CD8-positive, alpha-beta memory T cell (primary cell): ENCODE results near the gene KCNMA1. TPM values are rescaled to one million over a fixed set of nuclear protein-coding genes. Genes with fewer than 3 reads are reported as not detected.
A peak's percentile ranks its signal among the peaks of the same experiment; 100 is the strongest.
"Not testable (repeated sequence)": the region's sequence is repeated elsewhere in the genome, so short reads cannot be mapped to it uniquely, and the experiment has no call there.

Experiments
- CTCF ChIA-PET: fragments of 350-600 bp; sonication (Branson Sonifier 250); formaldehyde crosslinking; loops from one replicate; lab custom pipeline; 2021; ENCODE audit warnings: antibody characterized with exemption; lab: Charles Lee
- POLR2A ChIA-PET: fragments of 350-600 bp; sonication (Branson Sonifier 250); formaldehyde crosslinking; loops from one replicate; lab custom pipeline; 2021; ENCODE audit warnings: antibody characterized with exemption; lab: Charles Lee
- DNase-seq, 5 donors: peaks; one replicate each; pipeline versions ENCODE4 v3.0.0 to v3.0.0-alpha.2; 2020 to 2022; ENCODE audit warnings: mixed read lengths in 1 of 5
- H3K27ac ChIP-seq: one replicate; pipeline ENCODE4 v1.7.0; 2013; ENCODE audit warnings: low read depth, mild to moderate bottlenecking, low read length, moderate library complexity
- H3K27me3 ChIP-seq: 2 replicates; pipeline ENCODE4 v1.7.0; 2013; ENCODE audit warnings: low read length, mild to moderate bottlenecking; ENCODE audit not compliant: insufficient read depth, poor library complexity, severe bottlenecking
- H3K36me3 ChIP-seq: 2 replicates; pipeline ENCODE4 v1.7.0; 2013; ENCODE audit warnings: mild to moderate bottlenecking, low read length, moderate library complexity; ENCODE audit not compliant: insufficient read depth
- H3K4me1 ChIP-seq: 2 replicates; pipeline ENCODE4 v1.7.0; 2013; ENCODE audit warnings: mild to moderate bottlenecking, low read length, moderate library complexity; ENCODE audit not compliant: insufficient read depth
- H3K4me3 ChIP-seq: 2 replicates; pipeline ENCODE4 v1.7.0; 2013; ENCODE audit warnings: mild to moderate bottlenecking, low read length
- H3K9me3 ChIP-seq: 2 replicates; pipeline ENCODE4 v1.7.0; 2013; ENCODE audit warnings: mild to moderate bottlenecking, low read length
- H3K27ac Mint-ChIP-seq, 8 donors: one replicate each; pipeline ENCODE4 v1.8.0; 2020 to 2021; ENCODE audit warnings: mixed read lengths in 8 of 8, mild to moderate bottlenecking in 6 of 8, inconsistent platforms in 3 of 8, moderate library complexity in 3 of 8
- H3K27me3 Mint-ChIP-seq, 2 donors: one replicate each; pipeline ENCODE4 v1.8.0; 2020 to 2021; ENCODE audit warnings: mixed read lengths in 2 of 2, mild to moderate bottlenecking in 1 of 2, moderate library complexity in 1 of 2
- H3K36me3 Mint-ChIP-seq, 3 donors: one replicate each; pipeline ENCODE4 v1.8.0; 2020 to 2021; ENCODE audit warnings: mixed read lengths in 3 of 3, inconsistent platforms in 1 of 3, mild to moderate bottlenecking in 1 of 3
- H3K4me1 Mint-ChIP-seq, 3 donors: one replicate each; pipeline ENCODE4 v1.8.0; 2020 to 2021; ENCODE audit warnings: mixed read lengths in 3 of 3, inconsistent platforms in 1 of 3, mild to moderate bottlenecking in 1 of 3
- H3K4me3 Mint-ChIP-seq, 7 donors: one replicate each; pipeline ENCODE4 v1.8.0; 2020 to 2021; ENCODE audit warnings: mixed read lengths in 7 of 7, mild to moderate bottlenecking in 6 of 7, moderate library complexity in 4 of 7, inconsistent platforms in 2 of 7
- H3K9me3 Mint-ChIP-seq, 5 donors: one replicate each; pipeline ENCODE4 v1.8.0; 2020 to 2022; ENCODE audit warnings: mixed read lengths in 5 of 5, mild to moderate bottlenecking in 3 of 5, moderate library complexity in 2 of 5, inconsistent platforms in 1 of 5
- polyA plus RNA-seq: library from polyadenylated mRNA; unstranded; fragments of 300-500 nt; fragmentation: Illumina TruSeq; gene quantifications from one replicate; pipeline ENCODE4 v1.2.3, GENCODE V29; 2021
- total RNA-seq, 2 experiments: library from RNA; stranded (reverse); gene quantifications; one replicate each; pipeline ENCODE4 v1.2.3, GENCODE V29; 2021

Gene KCNMA1
- total and polyA plus RNA-seq, 3 experiments from 2014 or later: 0.20 to 0.31 TPM; not detected in 1

DNA sequence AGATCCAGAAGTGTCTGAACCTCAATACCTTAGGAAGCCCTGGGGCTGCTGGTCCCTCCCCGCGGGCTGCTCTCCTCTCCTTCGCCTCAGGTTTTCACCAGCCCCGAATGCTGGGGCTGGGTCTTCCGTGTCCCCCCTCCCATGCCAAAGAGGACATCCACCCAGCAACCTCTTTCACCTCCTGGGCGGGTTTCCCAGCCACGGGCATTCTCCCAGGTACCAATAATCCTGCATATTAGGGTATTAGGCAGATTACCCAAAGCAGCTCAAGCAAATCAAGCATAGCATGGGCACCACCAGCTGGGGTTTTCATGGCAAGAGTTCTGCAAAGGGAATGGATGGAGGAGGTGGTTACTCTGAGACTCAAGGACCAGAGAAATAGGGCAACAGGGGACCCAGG, 224.4 kb downstream of the KCNMA1 start:
- Mint-ChIP-seq H3K4me3 (no peak overlapping the region), H3K36me3 (no peaks in the 10 kb centered on the region), H3K4me1 (no peaks in the 10 kb centered on the region), H3K27ac (no peak overlapping the region), H3K27me3 (peaks cover 3 to 7% of the 10 kb centered on the region in 2 donors), H3K9me3 (no peaks in the 10 kb centered on the region)
- CTCF ChIA-PET: no interaction called here
- Histone ChIP-seq H3K9me3 (no peaks in the 10 kb centered on the region), H3K36me3 (no peaks in the 10 kb centered on the region), H3K4me3 (no peak overlapping the region), H3K4me1 (no peaks in the 10 kb centered on the region), H3K27me3 (no peaks in the 10 kb centered on the region), H3K27ac (no peak overlapping the region)
- no peak for DNase-seq
- POLR2A ChIA-PET: no interaction called here

DNA sequence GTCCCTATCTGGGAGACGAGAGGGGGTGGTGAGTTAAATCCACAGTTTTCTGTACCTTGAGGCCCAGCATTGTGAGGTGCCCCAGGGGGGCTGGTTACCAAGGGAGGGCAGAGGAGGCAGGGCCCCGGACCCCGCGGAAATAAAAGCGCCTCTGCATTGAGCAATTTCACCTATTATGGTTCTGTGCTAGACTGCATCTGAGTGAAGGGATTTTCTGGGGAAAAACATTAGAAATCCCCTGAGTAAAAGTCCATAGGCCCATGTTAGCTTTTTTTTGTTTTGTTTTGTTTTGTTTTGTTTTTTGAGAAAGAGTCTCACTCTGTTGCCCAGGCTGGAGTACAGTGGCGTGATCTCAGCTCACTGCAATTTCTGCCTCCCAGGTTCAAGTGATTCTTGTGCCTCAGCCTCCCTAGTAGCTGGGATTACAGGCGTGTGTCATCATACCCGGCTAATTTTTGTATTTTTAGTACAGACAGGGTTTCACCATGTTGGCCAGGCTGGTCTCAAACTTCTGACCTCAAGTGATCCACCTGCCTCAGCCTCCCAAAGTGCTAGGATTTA, 225.0 kb downstream of the KCNMA1 start:
- H3K4me3 Mint-ChIP-seq, DNase-seq, H3K27me3 Mint-ChIP-seq, H3K27me3 ChIP-seq, H3K27ac Mint-ChIP-seq, H3K4me1 ChIP-seq, POLR2A ChIA-PET, H3K4me1 Mint-ChIP-seq, H3K9me3 ChIP-seq, H3K36me3 ChIP-seq, H3K4me3 ChIP-seq, CTCF ChIA-PET, H3K36me3 Mint-ChIP-seq, H3K27ac ChIP-seq, H3K9me3 Mint-ChIP-seq: not testable (repeated sequence)

DNA sequence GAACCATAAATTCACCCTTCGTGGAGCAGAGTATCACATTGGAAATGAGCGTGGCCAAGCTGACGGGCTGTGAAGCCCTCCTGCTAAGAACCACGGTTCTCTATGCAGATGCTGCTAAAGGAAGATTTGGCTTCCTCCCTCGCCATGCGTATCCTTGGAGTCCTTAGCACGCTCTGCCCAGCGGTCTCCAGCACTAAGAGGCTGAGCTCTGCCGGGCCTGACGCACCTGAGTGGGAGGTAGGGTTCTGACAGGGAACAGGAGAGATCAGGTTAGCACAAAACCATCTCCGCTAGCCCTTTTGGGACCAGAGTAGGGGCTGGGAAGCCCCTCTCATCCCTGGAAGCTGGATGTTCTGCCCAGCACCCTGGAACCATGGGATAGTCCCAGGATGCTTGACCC, 225.8 kb downstream of the KCNMA1 start:
- POLR2A ChIA-PET: no interaction called here

DNA sequence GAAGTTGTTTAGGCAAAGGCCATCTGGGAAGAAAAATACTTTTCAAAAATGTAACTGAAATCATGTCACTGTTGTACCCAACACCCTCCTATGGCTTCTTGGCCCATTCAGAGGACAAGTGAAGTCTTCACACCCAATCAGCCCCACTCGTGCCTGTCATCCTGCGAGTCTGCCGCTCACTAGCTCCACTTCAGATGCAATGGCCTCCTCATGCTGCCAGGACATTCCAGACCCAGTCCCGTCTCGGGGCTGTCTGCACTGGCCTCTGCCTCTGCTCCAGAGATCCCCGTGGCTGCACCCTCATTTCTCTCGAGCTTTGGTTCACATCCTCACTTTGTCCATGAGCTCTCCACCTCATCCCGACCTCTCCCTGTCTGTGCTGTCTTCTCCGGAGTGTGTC, 227.1 kb downstream of the KCNMA1 start:
- H3K4me1 Mint-ChIP-seq: peaks cover 0 to under 1% (median 0%) of the 10 kb centered on the region in 3 donors
- POLR2A ChIA-PET: no interaction called here
- CTCF ChIA-PET: no interaction called here
- DNase-seq: no peak
- Histone ChIP-seq H3K27me3 (no peaks in the 10 kb centered on the region), H3K9me3 (no peaks in the 10 kb centered on the region), H3K36me3 (no peaks in the 10 kb centered on the region), H3K27ac (no peak overlapping the region), H3K4me3 (no peak overlapping the region), H3K4me1 (no peaks in the 10 kb centered on the region)
- H3K27me3 Mint-ChIP-seq: peaks cover 3 to 7% of the 10 kb centered on the region in 2 donors
- H3K4me3 Mint-ChIP-seq: no peak overlapping the region
- peak overlapping the region in 1 of 8 donors; percentile 83 for H3K27ac Mint-ChIP-seq
- H3K36me3 Mint-ChIP-seq: no peaks in the 10 kb centered on the region
- H3K9me3 Mint-ChIP-seq: no peaks in the 10 kb centered on the region

More for the DNA sequence above, 225.8 kb downstream of the KCNMA1 start:
- no peak for DNase-seq
- Histone ChIP-seq H3K4me1 (no peaks in the 10 kb centered on the region), H3K4me3 (no peak overlapping the region), H3K9me3 (no peaks in the 10 kb centered on the region), H3K27me3 (no peaks in the 10 kb centered on the region), H3K27ac (no peak overlapping the region), H3K36me3 (no peaks in the 10 kb centered on the region)
- Mint-ChIP-seq H3K27me3 (peaks cover 3 to 7% of the 10 kb centered on the region in 2 donors), H3K4me3 (no peak overlapping the region), H3K27ac (no peak overlapping the region), H3K9me3 (no peaks in the 10 kb centered on the region), H3K4me1 (no peaks in the 10 kb centered on the region), H3K36me3 (no peaks in the 10 kb centered on the region)
- CTCF ChIA-PET: no interaction called here

DNA sequence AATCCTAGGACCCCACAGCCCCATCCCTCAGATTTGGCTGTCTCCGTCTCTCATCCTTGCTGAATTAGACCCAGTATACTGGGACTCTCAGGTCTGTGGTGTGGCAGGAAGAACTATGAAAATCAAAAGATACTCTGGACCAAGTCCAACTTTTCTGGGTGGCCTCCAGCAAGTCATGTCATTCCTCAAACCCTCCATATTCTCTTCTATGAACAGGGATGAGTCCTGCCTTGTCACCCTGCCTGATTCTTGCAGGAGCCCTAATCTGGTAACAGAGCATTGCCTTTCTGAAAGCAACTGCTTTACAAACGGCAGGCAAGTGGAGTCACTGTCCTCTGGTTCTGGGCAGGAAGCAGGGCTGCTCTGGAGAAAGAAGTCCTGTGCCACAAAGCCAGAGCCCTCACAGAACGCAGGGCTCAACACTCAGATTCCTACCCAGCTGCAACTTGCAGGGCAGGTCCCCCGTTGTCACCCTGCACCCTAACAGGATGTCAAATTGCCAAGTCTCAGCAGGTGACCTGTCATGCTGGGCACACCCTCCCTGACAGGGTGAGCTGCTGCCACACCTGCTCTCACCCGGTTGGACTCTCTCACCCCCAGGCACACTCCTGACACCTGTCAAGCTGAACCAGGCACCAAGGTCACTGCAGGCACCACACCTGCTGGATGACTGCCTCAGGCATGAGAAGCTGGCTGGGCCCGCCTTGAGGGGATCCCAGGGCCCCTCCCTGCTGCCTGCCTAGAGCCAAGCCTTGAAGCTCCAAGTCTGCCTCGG, 227.7 kb downstream of the KCNMA1 start:
- H3K4me3 ChIP-seq: no peak overlapping the region
- Mint-ChIP-seq H3K36me3 (no peaks in the 10 kb centered on the region), H3K27me3 (peaks cover 3 to 7% of the 10 kb centered on the region in 2 donors), H3K4me3 (no peak overlapping the region), H3K4me1 (peaks cover 0 to 1% (median 0%) of the 10 kb centered on the region in 3 donors), H3K9me3 (no peaks in the 10 kb centered on the region), H3K27ac (no peak overlapping the region)
- no peaks in the 10 kb centered on the region for H3K9me3 ChIP-seq
- no peaks in the 10 kb centered on the region for H3K27me3 ChIP-seq
- H3K27ac ChIP-seq: no peak overlapping the region
- no peaks in the 10 kb centered on the region for H3K4me1 ChIP-seq
- no peaks in the 10 kb centered on the region for H3K36me3 ChIP-seq
- no peak for DNase-seq
- ChIA-PET CTCF (no interaction called here), POLR2A (no interaction called here)

DNA sequence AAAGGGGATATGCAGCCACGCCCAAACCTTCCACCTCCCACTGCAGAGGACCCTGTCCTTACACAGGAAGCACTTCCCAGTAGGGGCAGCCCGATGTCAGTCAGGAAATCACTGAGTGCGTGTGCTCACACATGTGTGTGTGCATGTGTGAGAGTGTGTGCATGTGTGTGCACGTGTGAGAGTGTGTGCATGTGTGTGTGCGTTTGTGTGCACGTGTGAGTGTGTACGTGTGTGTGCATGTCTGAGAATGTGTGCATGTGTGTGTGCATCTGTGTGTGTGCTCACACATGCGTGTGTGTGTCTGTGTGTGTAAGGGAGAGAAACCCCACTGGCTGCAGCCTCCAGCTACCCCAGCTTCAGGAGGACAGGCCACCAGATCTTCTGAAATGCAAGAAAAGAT, 229.3 kb downstream of the KCNMA1 start:
- H3K4me1 Mint-ChIP-seq: peaks cover 0 to 1% (median 0%) of the 10 kb centered on the region in 3 donors
- Histone ChIP-seq H3K27me3 (no peaks in the 10 kb centered on the region), H3K36me3 (no peaks in the 10 kb centered on the region), H3K27ac (no peak overlapping the region), H3K4me3 (no peak overlapping the region), H3K4me1 (no peaks in the 10 kb centered on the region), H3K9me3 (no peaks in the 10 kb centered on the region)
- no peak for DNase-seq
- H3K9me3 Mint-ChIP-seq: no peaks in the 10 kb centered on the region
- CTCF ChIA-PET: no interaction called here
- POLR2A ChIA-PET: no interaction called here
- no peaks in the 10 kb centered on the region for H3K36me3 Mint-ChIP-seq
- no peak overlapping the region for H3K27ac Mint-ChIP-seq
- H3K4me3 Mint-ChIP-seq: no peak overlapping the region
- H3K27me3 Mint-ChIP-seq: peaks cover 4 to 12% of the 10 kb centered on the region in 2 donors

DNA sequence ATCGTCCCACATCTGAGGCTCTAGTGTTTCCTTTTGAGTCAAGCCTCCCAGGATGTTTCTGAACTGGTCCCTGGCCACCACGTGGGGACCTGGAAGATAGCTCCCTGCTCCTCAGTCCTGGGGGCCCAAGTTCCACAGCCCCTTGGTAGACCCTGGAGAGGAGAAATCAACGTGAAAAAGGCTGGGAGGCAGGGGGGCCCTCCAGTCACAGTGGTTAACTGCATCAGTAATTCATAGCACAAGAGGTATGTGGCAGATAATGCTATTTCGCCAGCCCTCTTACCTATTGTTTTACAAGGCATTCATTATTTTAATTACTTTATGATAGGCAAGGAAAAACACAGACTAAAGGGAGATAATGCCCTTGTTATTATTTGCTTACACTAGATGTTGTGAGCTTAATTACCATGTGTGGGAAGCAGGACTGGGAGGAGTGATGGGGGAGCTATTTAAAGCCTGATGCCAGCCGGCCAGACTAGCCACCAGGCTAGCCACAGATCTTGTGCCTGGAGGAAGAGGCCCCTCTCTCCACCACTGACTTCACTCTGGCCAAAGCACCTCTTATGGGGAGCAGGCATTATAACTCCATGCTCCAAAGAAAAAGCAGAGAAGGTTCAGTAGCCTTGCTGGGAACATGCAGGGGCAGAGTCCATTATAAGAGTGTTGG, 230.7 kb downstream of the KCNMA1 start:
- no peak overlapping the region for H3K27ac ChIP-seq
- H3K4me3 Mint-ChIP-seq: no peak overlapping the region
- no peak for DNase-seq
- CTCF ChIA-PET: no interaction called here
- no peak overlapping the region for H3K4me3 ChIP-seq
- H3K27ac Mint-ChIP-seq: no peak overlapping the region
- no peaks in the 10 kb centered on the region for H3K4me1 ChIP-seq
- no peaks in the 10 kb centered on the region for H3K36me3 Mint-ChIP-seq
- POLR2A ChIA-PET: no interaction called here
- H3K9me3 ChIP-seq: no peaks in the 10 kb centered on the region
- H3K27me3 ChIP-seq: no peaks in the 10 kb centered on the region
- no peaks in the 10 kb centered on the region for H3K36me3 ChIP-seq
- H3K9me3 Mint-ChIP-seq: no peaks in the 10 kb centered on the region
- peaks cover 4 to 21% of the 10 kb centered on the region in 2 donors for H3K27me3 Mint-ChIP-seq
- H3K4me1 Mint-ChIP-seq: peaks cover 0 to 1% (median 0%) of the 10 kb centered on the region in 3 donors

DNA sequence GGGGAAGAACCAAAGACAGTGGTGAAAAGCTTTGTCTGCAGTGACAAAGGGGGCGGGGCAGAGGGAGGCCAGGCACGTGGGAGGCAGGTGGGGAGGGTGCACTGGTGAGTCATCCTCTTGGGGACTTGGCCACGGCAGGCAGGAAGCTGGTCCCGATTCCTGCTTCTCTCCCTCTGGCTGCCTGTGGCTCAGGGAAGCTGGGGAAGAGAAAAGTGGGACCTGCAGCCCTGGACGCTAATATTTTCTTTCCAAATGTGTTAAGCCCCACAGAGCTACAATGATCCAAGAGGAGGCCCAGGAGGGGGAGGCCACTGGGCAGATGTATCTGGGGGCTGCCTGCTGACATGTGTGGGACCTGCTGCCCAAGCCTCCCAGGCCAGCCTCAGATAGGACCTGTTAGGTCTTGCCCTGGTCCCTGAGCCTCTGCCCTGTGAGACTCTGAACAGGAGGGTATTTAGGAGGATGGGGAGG, 231.8 kb downstream of the KCNMA1 start:
- Histone ChIP-seq H3K27me3 (no peaks in the 10 kb centered on the region), H3K9me3 (no peaks in the 10 kb centered on the region), H3K4me3 (no peak overlapping the region), H3K4me1 (no peaks in the 10 kb centered on the region), H3K36me3 (no peaks in the 10 kb centered on the region), H3K27ac (no peak overlapping the region)
- Mint-ChIP-seq H3K36me3 (no peaks in the 10 kb centered on the region), H3K4me1 (peaks cover 0 to 1% (median 0%) of the 10 kb centered on the region in 3 donors), H3K27me3 (peaks cover 2 to 20% of the 10 kb centered on the region in 2 donors), H3K4me3 (no peak overlapping the region), H3K27ac (no peak overlapping the region), H3K9me3 (no peaks in the 10 kb centered on the region)
- ChIA-PET CTCF (no interaction called here), POLR2A (no interaction called here)
- DNase-seq: no peak
